ENCODE results near the gene GIPC2.
"Not testable (repeated sequence)": the region's sequence is repeated elsewhere in the genome, so short reads cannot be mapped to it uniquely, and the experiment has no call there.

The GIPC2 gene

GRCh38 chr1:78092643-78093042, 46.9 kb downstream of the GIPC2 start:
- H3K4me1 ChIP-seq: no peaks in the 10 kb centered on the region
- H3K9ac ChIP-seq: no peak overlapping the region
- no peaks in the 10 kb centered on the region for H3K36me3 ChIP-seq
- H4K20me1 ChIP-seq: no peaks in the 10 kb centered on the region
- no peak overlapping the region for H3K4me3 ChIP-seq
- H3K9me3 ChIP-seq (replicated peaks in 1 of 11): peaks cover under 1 to 14% (median 7%) of the 10 kb centered on the region in 11 experiments; a peak in 17 of 22 replicates
- H3K27me3 ChIP-seq: no peaks in the 10 kb centered on the region
- no peak for TF ChIP-seq Cebpa-rat (IDR thresholded peaks at IDR 0.05)
- H3K4me2 ChIP-seq: no peak overlapping the region
- H3K27ac ChIP-seq: no peak overlapping the region

GRCh38 chr1:78093560-78093959, 47.8 kb downstream of the GIPC2 start:
- TF ChIP-seq Cebpa-rat (IDR thresholded peaks at IDR 0.05): 0 out of 22 replicates have a peak, but pooled peaks of 1 of the 11 experiments have one; percentile 21
- H3K4me3 ChIP-seq: no peak overlapping the region
- H3K36me3 ChIP-seq: no peaks in the 10 kb centered on the region
- no peaks in the 10 kb centered on the region for H4K20me1 ChIP-seq
- no peak overlapping the region for H3K4me2 ChIP-seq
- peaks cover 0 to 5% (median 0%) of the 10 kb centered on the region in 11 experiments; a peak in 1 of 22 replicates for H3K9me3 ChIP-seq (replicated peaks in 1 of 11)
- H3K27me3 ChIP-seq: no peaks in the 10 kb centered on the region
- H3K27ac ChIP-seq: no peak overlapping the region
- H3K9ac ChIP-seq: no peak overlapping the region
- no peaks in the 10 kb centered on the region for H3K4me1 ChIP-seq

- no peaks in the 10 kb centered on the region for H3K27me3 ChIP-seq
- no peak for TF ChIP-seq Cebpa-rat (IDR thresholded peaks at IDR 0.05)
- H3K4me2 ChIP-seq: no peak overlapping the region
- H3K36me3 ChIP-seq: no peaks in the 10 kb centered on the region
- no peaks in the 10 kb centered on the region for H4K20me1 ChIP-seq
- H3K4me1 ChIP-seq: no peaks in the 10 kb centered on the region
- no peaks in the 10 kb centered on the region for H3K9me3 ChIP-seq (replicated peaks in 1 of 11)
- no peak overlapping the region for H3K27ac ChIP-seq
- no peak overlapping the region for H3K9ac ChIP-seq
- no peak overlapping the region for H3K4me3 ChIP-seq
Measured at GRCh38 chr1:78094639-78095038, 48.9 kb downstream of the GIPC2 start.

- Histone ChIP-seq H3K27me3 (no peaks in the 10 kb centered on the region), H3K9me3 (replicated peaks in 1 of 11) (no peaks in the 10 kb centered on the region), H3K27ac (no peak overlapping the region), H3K4me2 (no peak overlapping the region), H4K20me1 (no peaks in the 10 kb centered on the region), H3K9ac (no peak overlapping the region), H3K36me3 (no peaks in the 10 kb centered on the region), H3K4me3 (no peak overlapping the region), H3K4me1 (no peaks in the 10 kb centered on the region)
- TF ChIP-seq Cebpa-rat (IDR thresholded peaks at IDR 0.05): no peak
Measured at GRCh38 chr1:78095593-78095992, 49.8 kb downstream of the GIPC2 start.

GRCh38 chr1:78096017-78096416, 50.3 kb downstream of the GIPC2 start:
- Histone ChIP-seq H3K9me3 (replicated peaks in 1 of 11) (no peaks in the 10 kb centered on the region), H3K4me2 (no peak overlapping the region), H3K4me1 (no peaks in the 10 kb centered on the region), H3K4me3 (no peak overlapping the region), H4K20me1 (no peaks in the 10 kb centered on the region), H3K27me3 (no peaks in the 10 kb centered on the region), H3K9ac (no peak overlapping the region), H3K36me3 (no peaks in the 10 kb centered on the region), H3K27ac (no peak overlapping the region)
- no peak for TF ChIP-seq Cebpa-rat (IDR thresholded peaks at IDR 0.05)

- no peak for TF ChIP-seq Cebpa-rat (IDR thresholded peaks at IDR 0.05)
- no peak overlapping the region for H3K4me3 ChIP-seq
- H4K20me1 ChIP-seq: no peaks in the 10 kb centered on the region
- H3K27ac ChIP-seq: no peak overlapping the region
- H3K4me2 ChIP-seq: no peak overlapping the region
- H3K9me3 ChIP-seq (replicated peaks in 1 of 11): no peaks in the 10 kb centered on the region
- no peaks in the 10 kb centered on the region for H3K27me3 ChIP-seq
- H3K36me3 ChIP-seq: no peaks in the 10 kb centered on the region
- no peaks in the 10 kb centered on the region for H3K4me1 ChIP-seq
- H3K9ac ChIP-seq: no peak overlapping the region
Measured at GRCh38 chr1:78096976-78097375, 51.2 kb downstream of the GIPC2 start.

GRCh38 chr1:78101051-78101450, 55.3 kb downstream of the GIPC2 start:
- H3K27me3 ChIP-seq: no peaks in the 10 kb centered on the region
- H3K4me1 ChIP-seq: no peaks in the 10 kb centered on the region
- no peaks in the 10 kb centered on the region for H3K36me3 ChIP-seq
- no peak overlapping the region for H3K4me3 ChIP-seq
- no peaks in the 10 kb centered on the region for H3K9me3 ChIP-seq (replicated peaks in 1 of 11)
- H3K4me2 ChIP-seq: no peak overlapping the region
- no peaks in the 10 kb centered on the region for H4K20me1 ChIP-seq
- no peak for TF ChIP-seq Cebpa-rat (IDR thresholded peaks at IDR 0.05)
- H3K9ac ChIP-seq: no peak overlapping the region
- H3K27ac ChIP-seq: no peak overlapping the region

- H4K20me1 ChIP-seq: no peaks in the 10 kb centered on the region
- no peak overlapping the region for H3K4me3 ChIP-seq
- H3K27me3 ChIP-seq: no peaks in the 10 kb centered on the region
- no peaks in the 10 kb centered on the region for H3K36me3 ChIP-seq
- TF ChIP-seq Cebpa-rat (IDR thresholded peaks at IDR 0.05): no peak
- H3K9me3 ChIP-seq (replicated peaks in 1 of 11): no peaks in the 10 kb centered on the region
- no peak overlapping the region for H3K9ac ChIP-seq
- no peak overlapping the region for H3K4me2 ChIP-seq
- no peaks in the 10 kb centered on the region for H3K4me1 ChIP-seq
- H3K27ac ChIP-seq: no peak overlapping the region
Measured at GRCh38 chr1:78101514-78101913, 55.7 kb downstream of the GIPC2 start.

GRCh38 chr1:78102082-78102481, 56.3 kb downstream of the GIPC2 start:
- H3K27me3 ChIP-seq: no peaks in the 10 kb centered on the region
- H3K4me3 ChIP-seq: no peak overlapping the region
- no peaks in the 10 kb centered on the region for H3K36me3 ChIP-seq
- H3K4me1 ChIP-seq: no peaks in the 10 kb centered on the region
- H3K27ac ChIP-seq: no peak overlapping the region
- no peak for TF ChIP-seq Cebpa-rat (IDR thresholded peaks at IDR 0.05)
- H3K9ac ChIP-seq: no peak overlapping the region
- no peaks in the 10 kb centered on the region for H3K9me3 ChIP-seq (replicated peaks in 1 of 11)
- no peaks in the 10 kb centered on the region for H4K20me1 ChIP-seq
- no peak overlapping the region for H3K4me2 ChIP-seq

GRCh38 chr1:78102916-78103315, 57.1 kb downstream of the GIPC2 start:
- Histone ChIP-seq H3K36me3 (no peaks in the 10 kb centered on the region), H3K4me1 (no peaks in the 10 kb centered on the region), H3K27me3 (no peaks in the 10 kb centered on the region), H3K27ac (no peak overlapping the region), H4K20me1 (no peaks in the 10 kb centered on the region), H3K9me3 (replicated peaks in 1 of 11) (no peaks in the 10 kb centered on the region), H3K9ac (no peak overlapping the region), H3K4me2 (no peak overlapping the region), H3K4me3 (no peak overlapping the region)
- no peak for TF ChIP-seq Cebpa-rat (IDR thresholded peaks at IDR 0.05)

GRCh38 chr1:78104322-78104721, 58.6 kb downstream of the GIPC2 start:
- Histone ChIP-seq H3K27ac (no peak overlapping the region), H4K20me1 (no peaks in the 10 kb centered on the region), H3K9me3 (replicated peaks in 1 of 11) (no peaks in the 10 kb centered on the region), H3K4me2 (no peak overlapping the region), H3K9ac (no peak overlapping the region), H3K4me1 (no peaks in the 10 kb centered on the region), H3K4me3 (no peak overlapping the region), H3K36me3 (no peaks in the 10 kb centered on the region), H3K27me3 (no peaks in the 10 kb centered on the region)
- no peak for TF ChIP-seq Cebpa-rat (IDR thresholded peaks at IDR 0.05)

GRCh38 chr1:78109659-78110058, 63.9 kb downstream of the GIPC2 start:
- H3K27me3 ChIP-seq; H3K4me3 ChIP-seq; H3K36me3 ChIP-seq; H3K9ac ChIP-seq; H3K4me2 ChIP-seq; H3K27ac ChIP-seq; H4K20me1 ChIP-seq; H3K4me1 ChIP-seq; H3K9me3 ChIP-seq (replicated peaks in 1 of 11): not testable (repeated sequence)
